ENCODE measurements around the gene XYLB.

DNA sequence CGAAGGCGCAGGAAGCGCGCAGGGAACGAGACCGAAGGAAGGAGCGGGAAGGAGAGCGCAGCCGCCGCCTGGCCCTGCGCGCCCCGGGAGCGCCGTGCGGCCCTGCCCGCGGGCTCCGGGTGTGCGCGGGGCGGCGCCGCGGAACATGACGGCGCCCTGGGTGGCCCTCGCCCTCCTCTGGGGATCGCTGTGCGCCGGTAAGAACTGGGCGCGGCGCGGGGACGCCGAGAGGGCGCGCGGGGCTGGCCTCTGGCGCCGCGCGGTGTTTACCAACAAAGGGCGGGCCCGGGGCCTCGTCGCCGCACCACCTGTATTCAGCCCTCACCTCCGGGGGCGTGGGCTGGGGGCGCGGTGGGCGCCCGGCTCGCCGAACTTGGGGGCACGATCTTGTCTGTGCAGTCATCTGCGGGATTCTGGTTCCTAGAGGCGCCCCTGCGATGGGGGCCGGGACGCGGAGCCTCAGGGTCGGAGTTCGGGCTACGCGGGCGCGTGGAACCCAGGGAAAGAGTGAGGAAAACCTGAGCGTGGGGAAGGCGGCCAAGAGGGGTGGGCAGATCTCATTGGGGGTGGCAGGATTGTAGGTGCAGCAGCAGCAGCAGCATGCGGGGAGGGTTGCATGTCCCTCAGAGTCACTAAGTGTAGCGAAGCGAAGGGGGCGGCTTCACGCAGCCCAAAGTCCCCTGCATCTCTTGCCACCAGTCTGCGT is 107.7 kb downstream of the XYLB start:
- TF ChIP-seq POLR2A (IDR thresholded peaks at IDR 0.05; ENCODE audit: low read depth, low read length) (0 out of 2 replicates have a peak, but pooled peaks have one; percentile 35), POLR2AphosphoS5 (IDR thresholded peaks at IDR 0.05; ENCODE audit: low read depth, low read length) (no peak)

Measured in GM12892 (cell line).